Measurements from ENCODE around the gene GSN.

Gene GSN

DNA sequence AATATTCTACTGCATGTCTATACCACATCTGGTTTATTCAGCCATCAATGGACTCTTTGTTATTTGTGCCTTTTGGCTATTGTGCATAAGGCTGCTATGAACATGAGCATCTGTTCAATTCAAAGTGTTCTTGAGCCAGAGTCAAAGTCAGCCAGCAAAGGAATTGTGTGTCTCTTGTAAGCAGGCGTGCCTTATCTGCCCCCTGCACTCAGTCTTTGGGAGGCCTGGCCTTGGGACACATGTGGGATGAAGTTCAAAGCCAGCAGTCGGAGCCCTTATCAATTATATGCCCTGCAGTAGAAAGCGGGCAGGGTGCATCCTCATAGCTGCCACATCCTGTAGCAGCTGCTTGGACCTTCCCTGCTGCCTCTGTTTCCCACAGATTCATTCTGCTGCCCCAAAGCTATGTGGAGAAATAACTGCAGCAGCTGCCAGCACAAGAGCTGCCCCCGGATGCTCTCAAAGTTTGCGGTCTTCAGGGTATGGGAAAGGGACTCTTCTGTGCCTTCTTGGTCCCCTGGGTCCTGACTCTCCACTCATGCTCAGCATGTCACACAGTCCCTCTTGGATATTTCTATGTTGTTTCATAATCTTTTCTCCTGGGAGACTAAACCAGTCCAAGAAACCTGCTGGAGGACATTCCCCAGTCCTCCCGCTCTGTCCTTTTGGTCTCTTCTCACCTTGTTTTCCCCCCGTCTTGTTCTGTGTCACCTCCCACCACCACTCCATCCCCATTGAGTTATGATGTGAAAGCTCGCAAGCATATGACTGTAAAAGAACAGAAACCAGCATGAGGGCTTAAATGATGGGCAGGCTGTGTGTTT is 66.2 kb downstream of the GSN start:
- Histone ChIP-seq H3K27me3 (replicated peaks; ENCODE audit: control insufficient read depth, insufficient read depth, low read length) (no peaks in the 10 kb centered on the region), H3K9ac (ENCODE audit: low read length) (no peak overlapping the region), H3K36me3 (ENCODE audit: control insufficient read depth, insufficient read depth, low read length, severe bottlenecking) (peaks cover 82% of the 10 kb centered on the region), H3K4me3 (ENCODE audit: low read length) (no peak overlapping the region), H3K4me1 (ENCODE audit: control insufficient read depth, insufficient read depth, low read length) (peaks cover 53% of the 10 kb centered on the region), H3K9me3 (ENCODE audit: control insufficient read depth, low read length) (no peaks in the 10 kb centered on the region)
- no peak for DNase-seq (ENCODE audit: low read depth)

DNA sequence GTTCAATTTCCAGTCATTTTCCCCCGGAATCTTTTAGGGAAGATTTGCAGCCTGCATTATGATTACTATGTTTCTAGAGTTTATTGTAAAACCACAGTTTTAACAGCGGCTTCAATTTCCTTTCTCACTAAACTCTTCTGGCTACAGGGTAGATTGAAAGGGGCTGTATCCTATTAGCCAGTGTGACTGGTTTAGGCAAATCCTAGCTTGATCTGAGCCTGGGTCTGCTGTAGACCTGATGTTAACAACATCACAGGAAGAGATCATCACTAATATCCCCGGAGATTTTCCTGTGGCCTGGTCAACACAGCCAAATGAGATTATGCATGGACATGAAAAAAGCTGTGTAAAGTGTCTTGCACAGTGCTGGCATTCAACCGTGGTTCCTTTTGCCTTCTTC is 68.7 kb downstream of the GSN start:
- DNase-seq (ENCODE audit: low read depth) = no peak
- no peaks in the 10 kb centered on the region for H3K27me3 ChIP-seq (replicated peaks; ENCODE audit: control insufficient read depth, insufficient read depth, low read length)
- H3K9me3 ChIP-seq (ENCODE audit: control insufficient read depth, low read length) = no peaks in the 10 kb centered on the region
- no peak overlapping the region for H3K4me3 ChIP-seq (ENCODE audit: low read length)
- peaks cover 82% of the 10 kb centered on the region for H3K36me3 ChIP-seq (ENCODE audit: control insufficient read depth, insufficient read depth, low read length, severe bottlenecking)
- no peak overlapping the region for H3K9ac ChIP-seq (ENCODE audit: low read length)
- peaks cover 55% of the 10 kb centered on the region for H3K4me1 ChIP-seq (ENCODE audit: control insufficient read depth, insufficient read depth, low read length)

DNA sequence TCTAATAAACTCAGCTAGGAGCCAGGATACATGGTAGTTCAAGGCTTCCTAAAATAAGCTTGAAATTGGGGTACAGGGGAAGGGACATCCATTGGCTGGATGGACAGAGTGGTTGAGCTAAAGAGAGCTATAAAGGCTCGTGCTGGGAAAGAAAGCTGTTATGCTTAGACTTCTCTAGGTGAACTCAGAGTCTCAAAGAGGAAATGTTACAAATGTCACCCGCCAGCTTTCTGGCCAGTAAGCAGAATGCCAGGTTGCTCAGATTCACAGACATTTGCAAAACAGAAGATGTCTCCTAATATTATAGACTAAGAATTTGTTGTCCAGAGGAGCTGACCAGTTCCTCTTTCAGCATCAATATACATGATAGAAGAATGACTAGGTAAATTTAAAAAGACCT is 71.5 kb downstream of the GSN start:
- H3K4me3 ChIP-seq (ENCODE audit: low read length) = no peak overlapping the region
- peaks cover 85% of the 10 kb centered on the region for H3K36me3 ChIP-seq (ENCODE audit: control insufficient read depth, insufficient read depth, low read length, severe bottlenecking)
- H3K4me1 ChIP-seq (ENCODE audit: control insufficient read depth, insufficient read depth, low read length) = peaks cover 34% of the 10 kb centered on the region
- DNase-seq (ENCODE audit: low read depth) = no peak
- H3K9ac ChIP-seq (ENCODE audit: low read length) = no peak overlapping the region
- no peaks in the 10 kb centered on the region for H3K9me3 ChIP-seq (ENCODE audit: control insufficient read depth, low read length)
- H3K27me3 ChIP-seq (replicated peaks; ENCODE audit: control insufficient read depth, insufficient read depth, low read length) = no peaks in the 10 kb centered on the region

DNA sequence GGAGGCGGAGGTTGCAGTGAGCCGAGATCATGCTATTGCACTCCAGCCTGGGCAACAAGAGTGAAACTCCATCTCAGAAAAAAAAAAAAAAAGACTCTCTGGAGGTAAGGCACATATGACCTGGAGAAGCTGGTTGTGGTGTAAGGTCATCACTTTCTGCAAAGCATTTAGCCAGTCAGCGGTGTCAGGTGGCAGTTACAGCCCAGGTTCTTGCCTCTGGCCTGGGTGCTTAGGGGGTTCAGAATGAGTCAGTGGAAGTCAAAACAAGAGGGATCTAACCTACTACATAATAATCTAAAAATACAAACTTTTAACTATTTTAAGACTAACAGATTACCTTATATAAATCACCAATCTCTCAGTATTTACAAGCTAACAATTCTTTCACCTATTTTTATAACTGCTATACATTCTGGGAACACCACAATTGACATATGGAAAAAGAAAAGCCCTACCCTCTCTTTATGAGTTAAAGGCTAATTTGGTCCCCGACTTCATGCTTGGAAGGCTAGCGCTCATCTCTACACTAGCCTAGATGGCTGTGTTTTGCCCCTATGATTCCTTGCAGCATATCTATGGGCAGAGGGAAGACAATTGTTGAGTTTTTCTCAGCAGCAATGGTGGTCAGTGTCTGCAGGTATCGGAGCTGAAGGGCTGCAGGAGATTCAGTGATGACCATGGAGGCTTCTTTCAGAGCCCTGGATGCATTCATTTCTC is 72.9 kb downstream of the GSN start:
- Histone ChIP-seq H3K27me3 (replicated peaks; ENCODE audit: control insufficient read depth, insufficient read depth, low read length) (no peaks in the 10 kb centered on the region), H3K4me1 (ENCODE audit: control insufficient read depth, insufficient read depth, low read length) (peaks cover 20% of the 10 kb centered on the region), H3K4me3 (ENCODE audit: low read length) (no peak overlapping the region), H3K9ac (ENCODE audit: low read length) (no peak overlapping the region), H3K9me3 (ENCODE audit: control insufficient read depth, low read length) (no peaks in the 10 kb centered on the region), H3K36me3 (ENCODE audit: control insufficient read depth, insufficient read depth, low read length, severe bottlenecking) (peaks cover 90% of the 10 kb centered on the region)
- DNase-seq (ENCODE audit: low read depth) = no peak

DNA sequence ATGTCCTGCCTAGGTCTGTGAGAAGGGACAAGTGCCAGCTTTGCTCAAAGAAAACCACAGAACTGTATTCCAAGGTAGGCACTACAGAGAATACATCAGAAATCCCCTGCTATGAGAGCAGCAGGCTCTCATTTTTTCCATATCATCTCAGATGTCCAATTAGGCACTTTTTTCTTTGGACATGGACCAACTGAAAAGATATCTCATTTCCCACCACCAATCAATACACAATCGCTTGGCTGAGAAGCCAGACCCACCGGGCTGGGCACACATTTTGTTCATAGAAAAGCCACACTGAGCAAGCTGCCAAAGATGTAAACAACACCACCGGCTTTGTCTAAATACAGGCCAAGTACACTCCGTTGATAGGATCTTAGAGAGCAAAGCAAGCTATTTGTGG is 76.2 kb downstream of the GSN start:
- no peak overlapping the region for H3K9ac ChIP-seq (ENCODE audit: low read length)
- DNase-seq (ENCODE audit: low read depth) = no peak
- no peaks in the 10 kb centered on the region for H3K27me3 ChIP-seq (replicated peaks; ENCODE audit: control insufficient read depth, insufficient read depth, low read length)
- H3K4me1 ChIP-seq (ENCODE audit: control insufficient read depth, insufficient read depth, low read length) = peaks cover 8% of the 10 kb centered on the region
- no peaks in the 10 kb centered on the region for H3K9me3 ChIP-seq (ENCODE audit: control insufficient read depth, low read length)
- H3K36me3 ChIP-seq (ENCODE audit: control insufficient read depth, insufficient read depth, low read length, severe bottlenecking) = peaks cover 95% of the 10 kb centered on the region
- H3K4me3 ChIP-seq (ENCODE audit: low read length) = no peak overlapping the region

DNA sequence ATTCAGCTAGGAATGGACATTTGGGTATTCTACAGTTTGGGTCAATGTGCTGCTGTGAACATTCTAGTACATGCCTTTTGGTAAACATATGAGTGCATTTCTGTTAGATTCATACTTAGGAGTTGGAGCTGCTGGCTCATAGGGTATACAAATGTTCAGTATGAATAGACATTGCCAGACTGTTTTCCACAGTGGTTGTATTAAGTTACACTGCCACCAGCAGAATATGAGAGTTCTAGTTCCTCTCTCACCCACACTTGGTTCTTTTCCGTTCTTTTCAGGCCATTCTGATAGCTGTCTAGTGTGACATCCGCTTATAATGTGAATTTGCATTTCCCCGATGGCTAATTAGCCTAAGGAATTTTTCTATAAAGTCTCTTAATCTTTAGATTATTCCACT is 77.1 kb downstream of the GSN start:
- Histone ChIP-seq H3K4me3 (ENCODE audit: low read length) (no peak overlapping the region), H3K9ac (ENCODE audit: low read length) (no peak overlapping the region), H3K4me1 (ENCODE audit: control insufficient read depth, insufficient read depth, low read length) (peaks cover 7% of the 10 kb centered on the region), H3K36me3 (ENCODE audit: control insufficient read depth, insufficient read depth, low read length, severe bottlenecking) (peaks cover 95% of the 10 kb centered on the region), H3K27me3 (replicated peaks; ENCODE audit: control insufficient read depth, insufficient read depth, low read length) (no peaks in the 10 kb centered on the region), H3K9me3 (ENCODE audit: control insufficient read depth, low read length) (no peaks in the 10 kb centered on the region)
- DNase-seq (ENCODE audit: low read depth) = no peak

DNA sequence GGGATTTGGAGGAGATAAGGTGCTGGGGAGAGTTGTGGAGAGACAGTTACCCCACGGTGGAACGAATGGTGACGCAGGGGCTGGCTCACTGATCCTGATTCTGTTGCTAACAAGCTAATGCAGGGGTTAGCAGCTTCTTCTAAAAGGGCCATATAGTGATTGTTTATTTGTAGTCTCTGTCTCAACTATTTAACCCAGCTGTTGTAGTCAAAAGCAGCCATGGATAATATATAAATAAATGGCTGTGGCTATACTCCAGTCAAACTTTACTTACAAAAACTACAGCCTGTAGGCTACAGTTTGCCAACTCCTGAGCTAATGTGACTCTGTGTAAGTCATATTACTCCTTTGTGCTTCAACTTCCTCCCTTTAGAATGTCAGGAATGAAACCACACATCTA is 80.3 kb downstream of the GSN start:
- no peaks in the 10 kb centered on the region for H3K9me3 ChIP-seq (ENCODE audit: control insufficient read depth, low read length)
- no peaks in the 10 kb centered on the region for H3K27me3 ChIP-seq (replicated peaks; ENCODE audit: control insufficient read depth, insufficient read depth, low read length)
- peaks cover 19% of the 10 kb centered on the region for H3K4me1 ChIP-seq (ENCODE audit: control insufficient read depth, insufficient read depth, low read length)
- peaks cover 99% of the 10 kb centered on the region for H3K36me3 ChIP-seq (ENCODE audit: control insufficient read depth, insufficient read depth, low read length, severe bottlenecking)
- no peak for DNase-seq (ENCODE audit: low read depth)
- H3K4me3 ChIP-seq (ENCODE audit: low read length) = no peak overlapping the region
- H3K9ac ChIP-seq (ENCODE audit: low read length) = no peak overlapping the region

DNA sequence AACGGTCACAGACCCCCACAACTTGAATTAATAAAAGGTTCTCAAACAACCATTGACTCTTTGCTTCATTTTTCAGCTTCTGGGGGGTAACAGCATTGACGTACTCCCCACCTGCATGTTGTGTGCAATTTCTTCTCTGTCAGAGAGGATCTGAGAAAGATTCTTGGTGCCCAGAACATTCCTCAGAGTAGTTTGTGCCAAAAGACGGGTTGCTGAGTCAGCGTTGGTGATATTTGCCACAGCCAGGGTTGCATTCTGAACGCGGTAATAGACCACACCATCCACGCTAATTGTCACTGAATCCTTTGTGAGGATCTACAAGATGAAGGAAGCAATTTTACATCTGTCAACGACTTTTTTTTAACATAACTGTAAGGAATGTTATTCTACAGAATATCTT is 81.0 kb downstream of the GSN start:
- no peak for DNase-seq (ENCODE audit: low read depth)
- H3K36me3 ChIP-seq (ENCODE audit: control insufficient read depth, insufficient read depth, low read length, severe bottlenecking) = peaks cover 99% of the 10 kb centered on the region
- H3K4me3 ChIP-seq (ENCODE audit: low read length) = no peak overlapping the region
- H3K9ac ChIP-seq (ENCODE audit: low read length) = no peak overlapping the region
- peaks cover 19% of the 10 kb centered on the region for H3K4me1 ChIP-seq (ENCODE audit: control insufficient read depth, insufficient read depth, low read length)
- no peaks in the 10 kb centered on the region for H3K27me3 ChIP-seq (replicated peaks; ENCODE audit: control insufficient read depth, insufficient read depth, low read length)
- H3K9me3 ChIP-seq (ENCODE audit: control insufficient read depth, low read length) = no peaks in the 10 kb centered on the region

DNA sequence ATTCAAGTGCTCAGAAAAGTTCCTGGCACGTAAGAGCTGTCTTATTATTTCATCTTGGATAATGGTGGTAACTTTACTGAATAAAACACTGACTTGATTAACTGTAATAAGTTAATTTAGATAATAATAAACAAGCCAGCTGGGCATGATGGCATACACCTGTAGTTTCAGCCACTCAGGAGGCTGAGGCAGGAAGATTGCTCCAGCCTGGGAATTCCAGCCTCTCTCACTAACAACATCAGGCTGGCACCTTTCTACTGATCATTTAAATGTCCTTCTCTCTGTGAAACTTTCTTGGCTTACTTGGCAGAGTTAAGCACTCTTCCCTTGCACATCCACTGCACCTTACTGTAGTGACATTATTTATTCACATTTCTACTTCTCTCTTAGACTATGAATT is 82.1 kb downstream of the GSN start:
- Histone ChIP-seq H3K36me3 (ENCODE audit: control insufficient read depth, insufficient read depth, low read length, severe bottlenecking) (peaks cover 98% of the 10 kb centered on the region), H3K27me3 (replicated peaks; ENCODE audit: control insufficient read depth, insufficient read depth, low read length) (no peaks in the 10 kb centered on the region), H3K4me3 (ENCODE audit: low read length) (no peak overlapping the region), H3K4me1 (ENCODE audit: control insufficient read depth, insufficient read depth, low read length) (peaks cover 19% of the 10 kb centered on the region), H3K9me3 (ENCODE audit: control insufficient read depth, low read length) (no peaks in the 10 kb centered on the region), H3K9ac (ENCODE audit: low read length) (no peak overlapping the region)
- no peak for DNase-seq (ENCODE audit: low read depth)

DNA sequence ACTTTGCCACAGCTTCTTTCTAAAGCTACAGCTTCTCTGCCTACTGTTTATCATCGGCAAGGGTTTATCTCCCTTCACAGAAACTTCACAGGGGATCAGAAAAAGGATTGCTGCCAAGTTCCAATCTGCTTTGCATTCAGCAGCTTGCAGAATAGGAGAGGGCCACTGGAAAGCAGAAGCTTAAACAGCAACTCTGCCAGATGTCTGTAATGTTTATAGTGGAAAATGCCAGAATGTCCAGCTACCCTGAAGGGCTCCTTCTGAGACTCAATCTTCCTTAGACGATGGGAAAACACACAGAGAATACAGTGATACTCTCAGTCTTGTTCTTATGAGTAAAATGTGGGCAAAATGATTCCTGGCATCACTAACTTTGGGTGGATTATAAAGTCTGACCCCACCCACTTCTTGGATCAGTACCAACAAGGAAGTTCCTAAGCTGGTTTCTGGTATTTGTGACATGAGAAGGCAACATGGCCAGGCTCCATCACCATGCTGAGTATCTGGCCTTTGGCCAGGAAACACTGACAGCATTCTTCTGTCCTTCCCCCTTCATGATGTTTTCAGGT is 83.1 kb downstream of the GSN start:
- Histone ChIP-seq H3K27me3 (replicated peaks; ENCODE audit: control insufficient read depth, insufficient read depth, low read length) (no peaks in the 10 kb centered on the region), H3K9ac (ENCODE audit: low read length) (peak overlapping the region; percentile 55), H3K9me3 (ENCODE audit: control insufficient read depth, low read length) (no peaks in the 10 kb centered on the region), H3K36me3 (ENCODE audit: control insufficient read depth, insufficient read depth, low read length, severe bottlenecking) (peaks cover 97% of the 10 kb centered on the region), H3K4me1 (ENCODE audit: control insufficient read depth, insufficient read depth, low read length) (peaks cover 20% of the 10 kb centered on the region), H3K4me3 (ENCODE audit: low read length) (peak overlapping the region; percentile 10)
- peak; percentile 95 for DNase-seq (ENCODE audit: low read depth)

DNA sequence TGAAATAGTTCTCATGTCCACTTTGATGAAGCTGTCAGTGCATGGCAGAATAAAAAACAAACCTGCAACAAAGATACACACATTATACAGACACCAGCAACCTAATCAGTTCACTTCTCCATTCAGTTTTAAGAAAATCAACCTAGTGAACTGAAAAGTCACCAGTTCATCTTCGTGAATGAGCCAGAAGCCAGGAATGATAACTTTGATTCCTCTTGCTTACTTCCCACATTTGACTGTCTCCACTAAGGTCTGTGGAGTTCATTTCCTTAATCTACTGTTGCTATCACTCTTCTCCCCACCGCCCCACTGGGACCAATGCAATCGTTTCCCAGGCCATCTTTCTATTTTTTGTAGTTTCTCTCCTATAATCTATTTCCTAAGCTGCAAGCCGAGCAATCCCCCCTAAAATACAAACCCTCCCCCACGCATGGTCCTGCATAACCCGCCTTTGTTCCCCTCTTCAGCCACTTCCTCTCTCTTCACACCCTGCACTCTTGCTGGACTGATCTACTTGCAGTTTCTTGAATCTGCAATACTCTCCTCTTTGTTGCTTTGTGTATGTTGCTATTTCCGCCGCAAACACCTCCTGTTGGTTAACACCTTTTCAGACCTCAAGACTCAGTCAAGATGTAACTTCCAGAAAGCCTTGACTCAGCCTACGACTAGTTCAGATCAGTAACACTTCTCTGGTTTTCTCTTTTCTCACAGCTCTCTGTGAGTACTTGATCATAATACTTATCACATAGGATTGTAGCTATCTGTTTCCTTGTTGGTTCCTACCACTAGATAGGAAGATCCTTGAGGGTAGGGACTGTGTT is 85.5 kb downstream of the GSN start:
- Histone ChIP-seq H3K27me3 (replicated peaks; ENCODE audit: control insufficient read depth, insufficient read depth, low read length) (no peaks in the 10 kb centered on the region), H3K36me3 (ENCODE audit: control insufficient read depth, insufficient read depth, low read length, severe bottlenecking) (peaks cover 83% of the 10 kb centered on the region), H3K4me1 (ENCODE audit: control insufficient read depth, insufficient read depth, low read length) (peaks cover 24% of the 10 kb centered on the region), H3K9ac (ENCODE audit: low read length) (no peak overlapping the region), H3K9me3 (ENCODE audit: control insufficient read depth, low read length) (no peaks in the 10 kb centered on the region), H3K4me3 (ENCODE audit: low read length) (no peak overlapping the region)
- DNase-seq (ENCODE audit: low read depth) = no peak

Measured in adipocyte (in vitro differentiated cells).